HEK293T (cell line): Measurements from ENCODE around the gene CPED1.

Experiments
- FOXK2 ChIP-seq: fragments of 450-650 bp; IDR thresholded peaks from 2 replicates; pipeline ENCODE4 v1.6.1; 2016; ENCODE audit warnings: mild to moderate bottlenecking
- ZNF384 ChIP-seq: fragments of 450-650 bp; IDR thresholded peaks from 2 replicates; pipeline ENCODE4 v1.6.1; 2016

- TF ChIP-seq FOXK2 (no peak), ZNF384 (no peak)
Measured at GRCh38 chr7:121079425-121080169, 91.1 kb downstream of the CPED1 start.
